GM18526 (cell line): ENCODE measurements around the gene TCF20.

Experiments used
- POLR2A ChIP-seq: IDR thresholded peaks from 3 replicates; pipeline ENCODE4 v1.6.1; 2011; ENCODE audit not compliant: insufficient read length; ENCODE audit errors: extremely low read depth

The TCF20 gene

GRCh38 chr22:42287174-42287890, 16.9 kb upstream of the TCF20 start:
- TF ChIP-seq POLR2A: no peak

GRCh38 chr22:42286205-42286604, 15.8 kb upstream of the TCF20 start:
- TF ChIP-seq POLR2A: no peak

GRCh38 chr22:42285604-42286003, 15.2 kb upstream of the TCF20 start:
- TF ChIP-seq POLR2A: no peak

- no peak for TF ChIP-seq POLR2A
Observed at GRCh38 chr22:42284643-42285181, 14.3 kb upstream of the TCF20 start.

- no peak for TF ChIP-seq POLR2A
Observed at GRCh38 chr22:42284202-42284591, 13.7 kb upstream of the TCF20 start.

- TF ChIP-seq POLR2A: no peak
Observed at GRCh38 chr22:42283278-42284201, 13.1 kb upstream of the TCF20 start.

- TF ChIP-seq POLR2A: no peak
Observed at GRCh38 chr22:42282943-42283277, 12.5 kb upstream of the TCF20 start.

- TF ChIP-seq POLR2A: no peak
Observed at GRCh38 chr22:42282252-42282942, 11.9 kb upstream of the TCF20 start.

GRCh38 chr22:42281706-42282251, 11.3 kb upstream of the TCF20 start:
- TF ChIP-seq POLR2A: no peak

GRCh38 chr22:42281284-42281683, 10.8 kb upstream of the TCF20 start:
- no peak for TF ChIP-seq POLR2A

GRCh38 chr22:42280836-42281235, 10.4 kb upstream of the TCF20 start:
- TF ChIP-seq POLR2A: no peak

GRCh38 chr22:42280140-42280539, 9.7 kb upstream of the TCF20 start:
- TF ChIP-seq POLR2A: no peak

- TF ChIP-seq POLR2A: no peak
Observed at GRCh38 chr22:42279425-42280020, 9.1 kb upstream of the TCF20 start.

- no peak for TF ChIP-seq POLR2A
Observed at GRCh38 chr22:42277988-42278776, 7.7 kb upstream of the TCF20 start.
